BLaER1 treated with 17β-estradiol and CSF1 and Interleukin-3, amounts not matched to agents 10 nM and 100 nM (cell line): ENCODE data around the gene ZNF383.
"Not testable (repeated sequence)": the region's sequence is repeated elsewhere in the genome, so short reads cannot be mapped to it uniquely, and the experiment has no call there.

Experiments used
- H3K27ac ChIP-seq, 11 experiments: shearing (Covaris generic); formaldehyde crosslinking; 2 replicates each; pipeline ENCODE4 v1.8.1; 2022
- H3K27me3 ChIP-seq, 11 experiments: shearing (Covaris generic); formaldehyde crosslinking; 2 replicates each; pipeline ENCODE4 v1.8.1; 2022
- H3K36me3 ChIP-seq, 11 experiments: shearing (Covaris generic); formaldehyde crosslinking; 2 replicates each; pipeline ENCODE4 v1.8.1; 2022
- H3K4me1 ChIP-seq, 10 experiments: shearing (Covaris generic); formaldehyde crosslinking; 2 replicates each; pipeline ENCODE4 v1.8.1; 2022
- H3K4me2 ChIP-seq, 11 experiments: shearing (Covaris generic); formaldehyde crosslinking; 2 replicates each; pipeline ENCODE4 v1.8.1; 2022
- H3K4me3 ChIP-seq, 10 experiments: shearing (Covaris generic); formaldehyde crosslinking; 2 replicates each; pipeline ENCODE4 v1.8.1; 2022
- H3K9ac ChIP-seq, 11 experiments: shearing (Covaris generic); formaldehyde crosslinking; 2 replicates each; pipeline ENCODE4 v1.8.1; 2022
- H3K9me3 ChIP-seq, 11 experiments: shearing (Covaris generic); formaldehyde crosslinking; replicated peaks in 1 of 11; 2 replicates each; pipeline ENCODE4 v1.8.1; 2022
- H4K20me1 ChIP-seq, 11 experiments: shearing (Covaris generic); formaldehyde crosslinking; 2 replicates each; pipeline ENCODE4 v1.8.1; 2022
- Cebpa-rat ChIP-seq, 11 experiments: shearing (Covaris generic); IDR thresholded peaks; 2 replicates each; pipeline ENCODE4 v1.8.1; 2022

ZNF383 gene

DNA sequence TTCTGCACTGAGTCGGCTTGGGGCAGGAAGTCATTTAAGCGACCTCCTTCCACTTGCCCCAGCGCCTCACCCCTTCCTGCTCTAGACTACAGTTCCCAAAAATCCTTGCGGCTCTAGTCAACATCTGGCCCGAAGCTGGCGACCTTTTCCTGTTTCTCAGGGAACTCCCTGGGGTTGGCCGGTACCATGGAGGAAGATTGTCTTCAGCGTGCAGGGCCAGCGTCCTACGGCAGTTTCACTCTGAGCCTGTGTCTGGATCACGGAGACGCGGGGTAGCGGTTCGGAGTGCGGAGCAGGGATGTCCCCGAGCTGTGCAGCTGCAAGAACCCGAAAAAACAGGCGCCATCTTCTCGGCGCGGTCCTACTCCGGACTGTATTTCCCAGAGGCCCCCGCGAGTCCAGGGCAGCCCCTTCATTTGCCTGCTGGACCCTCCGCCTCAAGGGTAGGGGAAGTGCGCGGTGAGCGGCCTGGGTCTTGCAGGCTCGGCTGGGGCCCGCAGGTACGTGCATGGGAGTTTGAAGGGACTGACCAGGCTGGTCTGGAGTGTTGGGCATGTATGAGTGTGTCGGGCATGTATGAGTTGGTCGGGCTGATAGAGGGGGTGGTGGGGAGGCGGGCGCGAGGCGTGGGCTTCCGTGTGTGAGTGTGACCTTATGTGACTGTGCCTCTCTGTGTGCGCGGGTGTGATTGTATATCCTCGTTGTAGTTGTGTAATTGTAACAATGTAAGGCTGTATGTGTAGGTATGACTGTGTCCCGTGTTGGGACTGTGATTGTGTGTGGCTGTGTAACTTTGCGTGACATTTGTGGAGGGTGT is at the start of gene ZNF383:
Gene ZNF383 (plus strand): TSS at position 440 of the 817 bp plus-strand sequence. CDS start 12,240 bp downstream, outside the sequence.
- Histone ChIP-seq H3K27me3 (no peaks in the 10 kb centered on the region), H3K4me1 (peaks cover 10 to 19% (median 16%) of the 10 kb centered on the region in 10 experiments), H4K20me1 (no peaks in the 10 kb centered on the region), H3K36me3 (peaks cover 38 to 41% (median 39%) of the 10 kb centered on the region in 11 experiments), H3K27ac (peak within 1 kb of the TSS; percentile 81 to 97 (median 94)), H3K4me2 (peak within 1 kb of the TSS; percentile 80 to 97 (median 93)), H3K9ac (peak within 1 kb of the TSS; percentile 88 to 95 (median 91)), H3K9me3 (peaks cover 15 to 39% (median 28%) of the 10 kb centered on the region in 11 experiments; a peak in 20 of 22 replicates), H3K4me3 (peak within 1 kb of the TSS; percentile 75 to 91 (median 82))
- no peak for TF ChIP-seq Cebpa-rat (IDR thresholded peaks at IDR 0.05)

- Histone ChIP-seq H3K9ac (peak within 1 kb of the TSS; percentile 73 to 85 (median 82)), H3K4me1 (peaks cover 0 to 8% (median 6%) of the 10 kb centered on the region in 10 experiments; a peak in 11 of 20 replicates), H3K27me3 (no peaks in the 10 kb centered on the region), H3K27ac (peak within 1 kb of the TSS; percentile 66 to 82 (median 78); a peak in 21 of 22 replicates), H3K36me3 (peaks cover 29 to 38% (median 30%) of the 10 kb centered on the region in 11 experiments), H3K4me2 (peak within 1 kb of the TSS; percentile 55 to 87 (median 72)), H4K20me1 (no peaks in the 10 kb centered on the region), H3K9me3 (peaks cover 40 to 87% (median 65%) of the 10 kb centered on the region in 11 experiments), H3K4me3 (peak within 1 kb of the TSS; percentile 72 to 85 (median 80))
- TF ChIP-seq Cebpa-rat (IDR thresholded peaks at IDR 0.05): no peak
Observed at GRCh38 chr19:37172368-37173366, 45.3 kb upstream of the ZNF383 start, which contains the start of gene ZNF585A. ZNF585A (minus strand) TSS chr19:37172695; CDS start chr19:37169910, 2,785 bp downstream.

GRCh38 chr19:37186071-37186470 is 31.9 kb upstream of the ZNF383 start:
- Histone ChIP-seq H3K9me3 (peaks cover 90 to 100% (median 98%) of the 10 kb centered on the region in 11 experiments), H3K36me3 (peaks cover 79 to 95% (median 89%) of the 10 kb centered on the region in 11 experiments), H3K4me3 (0 out of 20 replicates have a peak overlapping the region, but pooled peaks of 2 of the 10 experiments have one; percentile 9 to 18)
- H3K27ac ChIP-seq, H3K4me2 ChIP-seq, H3K9ac ChIP-seq, H4K20me1 ChIP-seq, H3K4me1 ChIP-seq, H3K27me3 ChIP-seq: not testable (repeated sequence)

DNA sequence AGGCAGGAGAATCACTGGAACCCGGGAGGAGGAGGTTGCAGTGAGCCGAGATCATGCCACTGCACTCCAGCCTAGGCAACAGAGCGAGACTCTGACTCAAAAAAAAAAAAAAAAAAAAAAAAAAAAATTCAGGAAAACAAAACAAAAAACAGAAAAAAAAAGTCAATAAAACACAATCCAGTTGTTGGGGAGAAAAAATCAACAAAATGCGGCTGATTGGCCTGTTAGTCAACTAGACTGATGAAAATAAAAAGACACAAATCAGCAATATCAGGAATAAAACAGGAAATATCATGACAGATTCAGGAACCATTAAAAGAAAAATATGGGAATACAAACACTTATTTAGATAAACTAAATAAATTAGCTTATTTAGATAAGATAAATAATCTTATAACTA is 22.8 kb upstream of the ZNF383 start:
- H3K9me3 ChIP-seq: peaks cover 87 to 100% (median 95%) of the 10 kb centered on the region in 11 experiments
- peaks cover 91 to 99% (median 97%) of the 10 kb centered on the region in 11 experiments for H3K36me3 ChIP-seq
- H3K27me3 ChIP-seq, H3K9ac ChIP-seq, H3K4me2 ChIP-seq, H3K4me1 ChIP-seq, H3K27ac ChIP-seq, H3K4me3 ChIP-seq, H4K20me1 ChIP-seq: not testable (repeated sequence)

DNA sequence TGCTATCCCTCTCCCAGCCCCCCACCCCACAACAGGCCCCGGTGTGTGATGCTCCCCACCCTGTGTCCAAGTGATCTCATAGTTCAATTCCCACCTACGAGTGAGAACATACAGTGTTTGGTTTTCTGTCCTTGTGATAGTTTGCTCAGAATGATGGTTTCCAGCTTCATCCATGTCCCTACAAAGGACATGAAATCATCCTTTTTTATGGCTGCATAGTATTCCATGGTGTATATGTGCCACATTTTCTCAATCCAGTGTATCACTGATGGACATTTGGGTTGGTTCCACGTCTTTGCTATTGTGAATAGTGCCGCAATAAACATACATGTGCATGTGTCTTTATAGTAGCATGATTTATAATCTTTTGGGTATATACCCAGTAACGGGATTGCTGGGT is 20.9 kb upstream of the ZNF383 start:
- not testable (repeated sequence) for H4K20me1 ChIP-seq, H3K27me3 ChIP-seq, H3K4me1 ChIP-seq, H3K4me2 ChIP-seq, H3K9ac ChIP-seq, H3K27ac ChIP-seq, H3K4me3 ChIP-seq
- H3K9me3 ChIP-seq: peaks cover 69 to 92% (median 83%) of the 10 kb centered on the region in 11 experiments
- peaks cover 85 to 99% (median 94%) of the 10 kb centered on the region in 11 experiments for H3K36me3 ChIP-seq

DNA sequence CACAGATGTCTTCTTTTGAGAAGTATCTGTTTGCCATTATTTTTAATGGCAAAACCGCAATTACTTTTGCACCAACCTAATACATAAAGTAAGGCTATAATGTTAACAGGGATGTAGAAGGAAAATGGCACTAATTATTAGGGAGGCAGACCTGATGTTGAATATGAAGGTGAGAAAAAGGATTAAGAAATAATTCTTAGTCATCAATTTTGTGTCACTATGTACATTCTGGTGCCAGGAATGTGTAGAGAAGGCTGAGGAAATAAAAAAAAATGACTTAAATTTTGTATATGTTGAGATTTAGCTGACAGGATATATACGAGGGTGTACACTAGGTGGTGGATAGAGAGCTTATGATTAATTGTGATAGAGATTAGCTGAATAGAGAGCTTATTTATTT is 20.2 kb upstream of the ZNF383 start:
- Histone ChIP-seq H3K27me3 (no peaks in the 10 kb centered on the region), H3K27ac (no peak overlapping the region), H4K20me1 (no peaks in the 10 kb centered on the region), H3K9me3 (peaks cover 62 to 92% (median 77%) of the 10 kb centered on the region in 11 experiments), H3K4me2 (no peak overlapping the region), H3K4me1 (no peaks in the 10 kb centered on the region), H3K36me3 (peaks cover 85 to 99% (median 94%) of the 10 kb centered on the region in 11 experiments), H3K9ac (no peak overlapping the region), H3K4me3 (no peak overlapping the region)
- no peak for TF ChIP-seq Cebpa-rat (IDR thresholded peaks at IDR 0.05)

GRCh38 chr19:37217480-37217774 is 587 bp upstream of the ZNF383 start:
- no peak for TF ChIP-seq Cebpa-rat (IDR thresholded peaks at IDR 0.05)
- H3K9me3 ChIP-seq: peaks cover 12 to 34% (median 24%) of the 10 kb centered on the region in 11 experiments; a peak in 20 of 22 replicates
- peak overlapping the region; percentile 81 to 97 (median 94) for H3K27ac ChIP-seq
- H3K4me1 ChIP-seq: peaks cover 10 to 19% (median 16%) of the 10 kb centered on the region in 10 experiments
- H3K4me3 ChIP-seq: peak overlapping the region; percentile 75 to 91 (median 82)
- peak overlapping the region; percentile 88 to 95 (median 91) for H3K9ac ChIP-seq
- no peaks in the 10 kb centered on the region for H4K20me1 ChIP-seq
- H3K36me3 ChIP-seq: peaks cover 33 to 36% (median 34%) of the 10 kb centered on the region in 11 experiments
- H3K4me2 ChIP-seq: peak overlapping the region; percentile 56 to 96 (median 79)
- no peaks in the 10 kb centered on the region for H3K27me3 ChIP-seq

DNA sequence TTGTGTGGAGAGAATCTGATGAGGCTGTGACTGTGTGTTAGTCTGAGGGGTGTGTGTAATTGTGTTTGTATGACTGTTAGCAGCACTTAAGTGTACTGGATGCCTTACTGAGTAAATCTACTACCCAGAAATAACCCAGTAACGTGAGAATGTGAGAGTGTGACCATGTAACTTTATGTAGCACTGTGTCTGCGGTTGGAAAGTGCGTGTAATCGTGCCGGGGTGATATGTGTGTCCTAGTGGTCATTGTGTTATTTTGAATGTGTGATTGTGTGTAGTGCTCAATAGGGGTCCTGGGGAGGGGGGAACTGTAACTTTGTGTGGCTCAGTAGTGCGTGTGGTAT is 550 bp downstream of the ZNF383 start:
- peak overlapping the region; percentile 80 to 97 (median 93) for H3K4me2 ChIP-seq
- H4K20me1 ChIP-seq: no peaks in the 10 kb centered on the region
- TF ChIP-seq Cebpa-rat (IDR thresholded peaks at IDR 0.05): no peak
- peak overlapping the region; percentile 75 to 91 (median 82) for H3K4me3 ChIP-seq
- peaks cover 10 to 19% (median 16%) of the 10 kb centered on the region in 10 experiments for H3K4me1 ChIP-seq
- peak overlapping the region; percentile 81 to 97 (median 94) for H3K27ac ChIP-seq
- H3K9ac ChIP-seq: peak overlapping the region; percentile 88 to 95 (median 91)
- no peaks in the 10 kb centered on the region for H3K27me3 ChIP-seq
- H3K9me3 ChIP-seq: peaks cover 15 to 45% (median 34%) of the 10 kb centered on the region in 11 experiments; a peak in 20 of 22 replicates
- peaks cover 42 to 47% (median 45%) of the 10 kb centered on the region in 11 experiments for H3K36me3 ChIP-seq
